Stimulated activated CD4-positive, alpha-beta T cell treated with anti-CD3 and anti-CD28 coated beads, Interleukin-12 subunit alpha, Interleukin-12 subunit beta, amount 100 ng/mL, for 48 hours (primary cell): ENCODE results near the gene PSD2.
A peak's percentile ranks its signal among the peaks of the same experiment; 100 is the strongest.
"Not testable (repeated sequence)": the region's sequence is repeated elsewhere in the genome, so short reads cannot be mapped to it uniquely, and the experiment has no call there.

Experiments used
- DNase-seq, 3 donors: peaks; one replicate each; pipeline ENCODE4 v3.0.0-alpha.2; 2020; ENCODE audit warnings: low read depth in 2 of 3, low spot score in 1 of 3

PSD2 gene

DNA sequence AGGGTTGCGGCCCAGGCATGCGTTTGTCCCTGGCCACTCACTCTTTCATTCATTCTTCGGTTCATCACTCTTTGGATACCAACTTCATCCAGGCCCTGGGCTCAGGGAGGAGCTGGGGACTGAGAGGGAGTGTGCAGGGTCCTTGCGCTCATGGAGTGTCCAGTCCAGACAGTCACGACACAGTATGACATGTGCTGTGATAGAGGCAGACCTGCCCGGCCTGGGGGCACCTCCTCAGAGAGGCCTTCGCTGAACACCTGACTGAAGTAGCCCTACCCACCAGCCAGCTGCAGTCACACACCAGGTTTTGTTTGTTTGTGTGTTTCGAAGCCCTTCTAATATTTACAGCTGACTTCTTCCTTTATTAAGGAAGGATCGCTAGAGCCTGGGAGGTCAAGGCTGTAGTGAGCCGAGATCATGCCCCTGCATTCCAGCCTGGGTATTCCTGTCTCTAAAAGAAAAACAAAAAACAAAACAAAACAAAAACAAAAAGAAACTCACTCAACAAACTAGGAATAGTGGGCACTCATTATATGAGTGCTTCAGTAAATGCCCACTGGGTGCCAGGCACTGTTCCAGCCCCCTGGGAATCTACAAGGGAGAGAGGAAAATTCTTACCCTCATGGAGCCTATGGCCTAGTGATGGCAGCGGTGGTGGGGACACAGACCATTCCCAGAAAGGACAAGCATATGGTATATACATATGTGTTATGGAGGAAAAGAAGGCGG, 6.3 kb upstream of the PSD2 start:
- no peak for DNase-seq

DNA sequence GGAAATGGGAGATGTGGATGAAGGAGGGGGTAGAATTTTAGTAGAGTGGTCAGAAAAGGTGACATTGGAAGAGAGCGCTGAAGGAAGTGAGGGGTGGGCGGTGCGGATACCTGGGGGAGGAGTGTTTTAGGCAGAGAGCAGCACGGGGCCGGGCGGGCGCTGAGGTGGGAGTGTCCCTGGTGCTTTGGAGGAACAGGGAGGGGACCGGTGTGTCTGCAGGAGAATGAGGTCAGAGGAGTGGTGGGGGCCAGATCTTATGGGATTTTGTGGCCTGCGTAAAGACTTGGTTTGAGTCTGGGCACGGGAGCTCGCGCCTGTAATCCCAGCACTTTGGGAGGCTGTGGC, 5.8 kb upstream of the PSD2 start:
- DNase-seq = no peak

DNA sequence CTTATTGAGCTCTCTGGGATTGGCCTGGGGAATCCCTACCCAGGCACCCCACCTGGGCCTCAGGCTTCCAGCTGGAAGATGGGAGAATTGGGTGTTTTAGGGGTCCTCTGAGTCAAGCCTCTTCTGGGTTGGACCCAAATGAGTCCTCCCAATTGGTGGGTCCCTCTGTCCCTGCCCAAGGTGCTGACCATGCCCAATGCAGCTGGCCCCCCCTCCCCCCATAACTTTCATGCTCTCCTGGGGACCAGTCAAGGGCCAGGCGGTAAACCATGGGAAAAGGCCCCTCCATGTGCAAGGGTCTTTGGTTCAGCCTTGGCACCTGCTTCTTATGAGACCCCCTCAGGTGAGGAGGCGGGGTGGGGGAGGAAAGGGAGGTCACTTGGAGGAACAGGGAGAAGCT, 3.4 kb upstream of the PSD2 start:
- no peak for DNase-seq

DNA sequence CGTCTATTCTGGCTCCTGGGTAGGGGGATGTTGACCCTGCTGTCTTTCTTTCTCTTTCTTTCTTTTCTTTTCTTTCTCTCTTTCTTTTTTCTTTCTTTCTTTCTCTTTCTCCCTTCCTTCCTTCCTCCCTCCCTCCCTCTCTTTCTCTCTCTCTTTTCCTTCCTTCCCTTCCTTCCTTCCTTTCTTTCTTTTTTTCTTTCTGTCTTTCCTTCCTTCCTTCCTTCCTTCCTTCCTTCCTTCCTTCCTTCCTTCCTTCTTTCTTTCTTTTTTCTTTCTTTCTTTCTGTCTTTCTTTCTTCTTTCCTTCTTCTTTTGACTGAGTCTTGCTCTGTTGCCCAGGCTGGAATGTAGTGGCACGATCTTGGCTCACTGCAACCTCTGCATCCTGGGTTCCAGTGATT, 3.0 kb upstream of the PSD2 start:
- DNase-seq = not testable (repeated sequence)

DNA sequence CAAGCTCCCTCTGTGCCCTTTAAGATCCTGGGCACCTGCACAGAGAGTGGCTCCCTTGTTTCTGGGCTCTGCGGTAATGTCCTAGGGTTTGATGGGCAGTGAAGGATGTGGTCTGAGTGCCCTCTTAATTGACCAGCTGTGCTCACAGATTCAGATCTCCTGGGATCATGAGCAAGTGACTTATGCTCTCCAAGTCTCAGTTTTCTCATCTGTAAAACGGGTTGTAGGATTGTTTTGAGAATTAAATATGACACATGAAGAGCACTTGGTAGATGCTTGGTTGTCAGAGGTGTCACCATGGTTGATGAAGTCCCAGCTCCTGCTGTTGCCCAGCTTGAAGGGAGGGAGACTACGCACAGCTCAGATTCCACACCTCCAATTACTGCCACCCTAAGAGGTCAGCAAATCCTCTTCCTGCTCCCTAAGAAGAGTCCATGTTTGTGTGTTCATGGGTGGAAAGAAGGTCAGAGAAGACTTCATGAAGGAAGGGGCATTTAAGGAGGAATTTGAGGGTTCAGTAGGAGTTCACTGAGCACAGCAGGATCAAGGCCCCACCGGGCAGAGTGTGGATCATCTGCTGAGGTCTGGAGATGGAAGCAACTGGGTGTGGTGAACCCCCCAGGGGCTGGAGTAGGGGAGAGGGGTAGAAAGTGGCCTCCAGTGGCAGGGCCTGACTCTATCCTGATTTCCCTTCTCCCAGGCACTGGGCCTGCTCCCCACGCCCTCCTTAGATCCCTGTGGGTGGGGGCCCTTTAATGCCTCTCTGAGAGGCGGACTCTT, 1.4 kb upstream of the PSD2 start:
- no peak for DNase-seq

DNA sequence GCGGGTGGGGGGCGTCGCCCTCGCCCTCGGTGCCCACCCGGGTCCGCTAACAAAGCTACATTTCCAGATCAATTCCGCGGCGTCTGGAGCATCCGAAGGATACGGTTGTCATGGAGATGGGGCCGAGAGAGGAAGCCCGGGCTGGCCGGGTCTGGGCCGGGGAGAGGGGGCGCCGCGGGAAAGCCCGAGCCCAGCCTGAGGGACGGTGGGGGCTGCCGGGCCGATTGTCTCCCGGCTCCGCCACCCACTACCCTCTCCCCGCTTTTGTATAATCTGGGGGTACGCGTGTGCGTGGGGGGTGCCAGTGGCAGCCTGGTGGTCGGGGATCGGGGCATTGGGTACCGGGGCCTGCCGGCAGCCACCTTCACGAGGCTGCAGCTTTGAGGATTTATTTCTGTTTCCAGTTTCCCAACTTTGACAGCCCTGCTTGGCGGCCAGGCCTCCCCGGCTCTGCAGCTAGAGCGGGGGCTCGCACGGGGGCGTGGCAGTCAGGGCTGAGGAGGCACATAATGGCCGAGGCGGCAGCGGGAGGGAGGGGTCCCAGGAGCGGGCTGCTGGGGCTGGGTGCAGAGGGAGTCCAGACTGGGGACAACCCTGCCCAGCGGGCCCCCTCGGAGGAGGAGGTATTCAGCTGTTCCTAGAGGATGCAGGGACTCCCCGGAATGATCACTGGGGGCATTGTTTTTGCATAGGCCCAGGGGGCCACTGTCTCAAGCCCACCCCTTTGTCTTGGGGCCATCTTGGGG, 626 bp downstream of the PSD2 start:
- no peak for DNase-seq

DNA sequence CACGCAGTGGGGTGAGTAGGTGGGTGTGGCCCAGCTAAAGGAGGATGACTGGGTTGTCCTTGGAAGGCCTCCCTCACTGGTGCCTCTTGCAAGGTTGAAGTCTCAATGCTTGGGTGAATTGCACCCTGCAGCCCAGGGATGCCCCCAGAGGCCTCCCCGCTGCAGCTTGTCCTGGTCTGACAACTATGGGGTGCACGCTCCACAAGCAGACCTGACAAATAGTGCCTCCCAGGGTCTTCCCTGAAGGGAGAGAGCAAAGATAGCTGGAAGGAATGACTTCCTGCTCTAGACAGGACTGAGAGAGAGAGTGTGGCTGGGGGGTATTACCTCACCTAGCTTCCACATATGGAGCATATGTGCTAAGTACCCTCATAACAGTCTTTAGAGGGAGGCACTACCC, 1.7 kb downstream of the PSD2 start:
- DNase-seq = no peak

DNA sequence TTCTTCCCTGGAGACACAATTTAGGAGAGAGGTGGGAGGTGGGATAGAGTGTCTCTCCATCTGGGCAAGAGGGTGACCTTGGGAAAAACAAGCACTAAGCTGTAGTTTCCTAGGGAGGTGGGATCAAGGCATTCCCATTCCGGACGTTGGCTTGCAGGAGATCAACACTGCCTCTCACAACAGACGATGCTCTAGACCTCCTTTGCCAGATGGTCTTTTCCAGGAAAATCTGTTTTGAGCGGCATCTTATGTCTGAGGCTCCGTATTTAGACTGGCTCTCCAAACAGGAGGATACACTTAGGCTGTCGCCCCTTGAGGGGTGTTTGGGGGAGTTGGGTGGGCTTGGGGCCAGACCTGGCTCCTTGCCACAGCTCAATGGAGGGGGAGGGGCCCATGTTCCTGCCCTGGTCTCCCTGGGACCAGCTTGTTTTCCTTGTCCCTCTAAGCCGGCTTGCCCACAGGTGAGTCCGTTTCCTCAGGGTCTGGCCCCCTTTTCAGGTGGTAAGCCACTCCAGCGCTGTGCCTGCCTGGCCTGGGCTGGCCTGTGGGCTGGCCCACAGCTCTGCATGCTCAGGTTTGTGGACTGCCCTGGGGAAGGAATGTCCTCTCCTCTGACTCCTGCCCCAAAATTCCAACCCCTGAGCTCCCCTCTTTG, 2.4 kb downstream of the PSD2 start:
- DNase-seq = no peak

DNA sequence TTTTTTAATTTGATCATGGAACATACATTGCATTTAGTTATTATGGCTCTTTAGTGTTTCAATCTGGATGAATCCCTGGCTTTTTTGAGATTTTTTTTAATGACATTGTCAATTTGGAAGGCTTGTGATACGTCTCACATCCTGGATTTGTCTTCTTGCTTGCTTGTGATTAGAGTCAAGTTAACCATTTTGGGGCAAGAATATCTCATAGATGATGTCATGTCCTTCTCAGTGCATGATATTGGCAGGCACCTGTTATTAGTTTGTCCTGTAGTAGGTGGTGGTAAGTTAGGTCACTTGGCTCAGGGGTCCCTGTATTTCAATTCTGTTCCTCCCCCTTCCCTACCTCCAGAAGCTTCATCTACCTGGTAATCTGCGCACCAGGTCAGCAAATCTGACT, 3.3 kb downstream of the PSD2 start:
- DNase-seq = no peak

DNA sequence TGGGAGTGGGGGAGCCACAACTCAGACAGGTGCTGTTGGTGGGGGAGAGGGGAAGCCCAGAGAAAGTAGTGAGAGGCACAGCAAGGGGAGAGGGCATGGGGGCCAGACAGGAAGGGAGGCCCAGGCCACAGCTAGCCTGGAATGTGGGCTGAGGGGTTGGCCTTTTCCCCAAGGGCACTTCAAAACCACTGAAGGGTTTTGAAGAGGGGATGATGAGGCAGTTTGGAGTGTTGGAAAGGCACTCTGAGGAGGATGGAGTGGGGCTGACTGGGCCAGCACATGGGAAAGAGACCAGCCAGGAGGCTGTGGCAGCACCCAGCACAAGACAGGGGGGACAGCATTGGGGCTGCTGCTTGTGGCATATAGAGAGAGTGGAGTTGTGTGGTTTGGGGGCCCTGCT, 3.8 kb downstream of the PSD2 start:
- no peak for DNase-seq

DNA sequence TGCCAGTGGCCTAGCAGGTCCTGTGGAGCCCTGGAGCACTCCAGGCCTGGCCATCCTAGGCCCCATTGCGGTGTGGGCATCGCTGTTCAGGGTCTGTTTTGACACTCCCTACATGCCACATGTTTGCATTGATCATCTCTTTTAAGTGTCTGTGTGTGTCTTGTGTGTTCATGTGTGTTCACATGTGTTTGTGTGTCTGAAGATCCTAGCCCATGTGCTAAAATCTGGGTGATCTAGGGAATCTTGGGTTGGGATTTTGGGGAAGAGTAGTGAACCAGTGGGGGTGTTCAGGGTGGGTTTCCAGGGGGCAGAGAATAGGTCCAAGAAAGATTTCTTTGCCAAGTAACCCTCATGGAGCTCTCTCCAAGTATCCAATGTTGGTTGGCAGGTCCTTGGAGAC, 8.4 kb downstream of the PSD2 start:
- DNase-seq = no peak

DNA sequence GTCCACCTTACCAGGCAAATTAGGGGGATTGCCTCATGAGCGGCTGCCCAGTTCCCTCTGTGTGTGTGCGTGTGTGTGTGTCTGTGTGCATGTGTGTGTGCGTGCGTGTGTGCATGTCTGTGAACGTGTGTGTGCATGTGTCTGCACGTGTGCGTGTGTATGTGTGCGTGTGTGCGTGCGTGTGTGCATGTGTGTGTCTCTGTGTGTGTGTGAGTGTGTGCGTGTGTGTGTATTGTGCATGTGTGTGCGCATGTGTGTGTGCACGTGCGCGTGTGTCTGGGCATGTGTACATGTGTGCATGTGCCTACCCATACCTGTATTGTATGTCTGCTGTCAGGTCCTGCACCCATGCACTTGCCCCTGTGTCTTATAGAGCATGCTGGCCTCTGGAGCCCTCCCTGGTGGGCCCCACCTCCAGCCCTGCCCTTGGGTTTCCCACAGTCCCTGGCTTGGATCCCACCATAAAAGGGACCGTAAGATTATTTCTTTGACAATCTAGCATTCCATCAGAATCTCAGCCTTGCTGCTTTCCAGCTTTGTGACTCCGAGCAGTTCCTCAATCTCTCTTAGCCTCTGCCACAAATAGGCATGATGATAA, 9.3 kb downstream of the PSD2 start:
- DNase-seq = no peak

DNA sequence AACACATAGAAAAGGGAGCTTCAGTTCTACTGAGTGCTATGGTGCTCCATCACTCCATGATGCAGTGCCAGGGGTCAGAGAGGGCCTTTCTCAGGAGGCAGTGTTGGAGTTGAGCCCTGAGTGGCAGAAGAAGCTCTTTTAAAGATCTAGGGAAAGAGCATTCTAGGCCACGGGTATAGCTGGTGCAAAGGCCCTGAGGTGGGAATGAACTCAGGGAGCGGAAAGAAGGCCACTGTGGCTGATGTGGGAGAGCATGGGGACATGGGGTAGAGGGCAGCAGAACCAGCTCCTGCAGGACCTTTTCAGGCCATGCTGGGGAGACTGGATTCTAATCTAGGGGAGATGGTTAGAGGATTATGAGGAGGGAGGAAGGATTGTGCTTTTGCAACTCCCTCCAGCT, 9.9 kb downstream of the PSD2 start:
- DNase-seq = no peak

DNA sequence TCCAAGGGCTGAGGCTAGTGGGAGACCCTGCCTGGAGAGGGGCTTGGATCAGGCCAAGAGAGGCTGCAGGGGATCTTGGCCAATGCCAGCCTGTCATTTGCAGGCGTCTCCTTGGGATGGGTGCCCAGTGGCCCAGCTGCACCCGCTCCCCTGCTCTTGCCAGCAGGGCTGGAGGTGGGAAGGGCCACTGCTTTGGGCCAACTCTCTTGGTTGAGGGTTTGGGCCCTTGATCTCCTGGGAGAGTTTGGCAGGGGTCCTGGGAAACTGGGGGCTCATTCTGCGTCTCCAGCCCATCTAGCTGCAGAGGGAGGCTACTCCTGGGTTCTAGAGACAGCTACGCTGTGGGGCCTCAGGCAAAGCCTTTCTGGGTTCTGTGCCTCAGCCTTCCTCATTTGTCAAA, 10.5 kb downstream of the PSD2 start:
- DNase-seq = no peak

DNA sequence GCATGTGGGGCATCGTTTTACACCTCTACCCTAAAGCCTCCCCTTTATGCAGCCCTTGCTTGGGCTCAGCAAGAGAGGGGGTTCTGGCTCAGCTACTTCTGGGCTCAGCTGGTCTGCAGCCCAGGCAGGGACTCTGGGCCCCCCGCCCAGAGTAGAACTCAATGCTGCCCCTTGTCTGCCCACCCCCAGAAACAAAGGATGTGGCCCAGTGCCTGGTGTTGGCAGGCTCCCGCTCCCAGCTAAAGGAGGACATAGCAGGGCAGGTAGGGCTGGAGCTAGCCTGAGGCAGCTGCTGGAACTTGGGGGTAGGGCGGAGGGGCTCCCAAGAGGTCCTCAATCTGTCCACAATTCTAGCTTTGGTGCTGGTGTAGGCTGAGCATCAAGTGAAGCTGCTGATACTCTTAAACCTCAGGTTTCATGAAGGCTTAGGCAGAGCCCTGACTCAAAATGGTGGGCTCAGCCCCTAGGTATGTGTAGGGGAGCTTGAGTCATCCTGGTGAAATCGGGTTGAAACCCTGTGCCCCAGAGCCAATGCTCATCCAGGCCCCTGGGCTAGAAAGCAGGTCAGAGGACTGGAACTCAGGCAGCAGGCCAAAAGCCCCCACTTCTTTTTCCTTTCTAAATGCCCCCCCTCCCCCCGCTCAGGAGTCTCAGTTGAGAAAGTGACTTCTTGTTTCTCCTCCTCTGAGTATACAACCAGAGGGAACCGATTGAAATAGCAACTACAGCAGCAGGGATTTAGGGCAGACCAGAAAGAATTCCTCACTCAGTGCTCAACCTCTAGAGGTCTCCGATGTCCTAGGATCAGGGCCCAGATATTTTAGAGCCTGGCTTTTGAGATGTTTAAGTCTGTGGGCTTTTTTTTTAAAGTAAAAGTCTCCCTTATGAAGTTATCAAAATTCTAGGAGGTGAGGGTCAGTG, 11.4 kb downstream of the PSD2 start:
- DNase-seq = no peak

DNA sequence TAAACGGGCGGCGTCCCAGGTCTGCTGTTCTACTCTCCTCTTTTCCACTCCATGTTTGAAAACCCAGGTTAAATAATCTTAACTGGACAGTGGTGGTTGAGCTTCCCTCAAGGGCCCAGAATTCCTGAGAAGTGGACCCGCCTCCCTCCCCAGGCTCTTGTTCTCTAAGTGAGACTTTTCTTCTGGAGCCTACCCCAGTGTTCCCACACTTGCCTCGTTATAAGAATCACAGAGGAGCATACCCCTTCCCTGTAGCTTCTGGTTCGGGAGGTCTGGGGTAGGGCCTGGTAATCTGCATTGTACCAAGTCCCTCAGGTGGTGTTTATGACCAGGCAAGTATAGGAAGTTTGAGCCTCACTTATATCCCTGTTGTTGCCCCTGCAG, 12.0 kb downstream of the PSD2 start:
- DNase-seq = no peak

DNA sequence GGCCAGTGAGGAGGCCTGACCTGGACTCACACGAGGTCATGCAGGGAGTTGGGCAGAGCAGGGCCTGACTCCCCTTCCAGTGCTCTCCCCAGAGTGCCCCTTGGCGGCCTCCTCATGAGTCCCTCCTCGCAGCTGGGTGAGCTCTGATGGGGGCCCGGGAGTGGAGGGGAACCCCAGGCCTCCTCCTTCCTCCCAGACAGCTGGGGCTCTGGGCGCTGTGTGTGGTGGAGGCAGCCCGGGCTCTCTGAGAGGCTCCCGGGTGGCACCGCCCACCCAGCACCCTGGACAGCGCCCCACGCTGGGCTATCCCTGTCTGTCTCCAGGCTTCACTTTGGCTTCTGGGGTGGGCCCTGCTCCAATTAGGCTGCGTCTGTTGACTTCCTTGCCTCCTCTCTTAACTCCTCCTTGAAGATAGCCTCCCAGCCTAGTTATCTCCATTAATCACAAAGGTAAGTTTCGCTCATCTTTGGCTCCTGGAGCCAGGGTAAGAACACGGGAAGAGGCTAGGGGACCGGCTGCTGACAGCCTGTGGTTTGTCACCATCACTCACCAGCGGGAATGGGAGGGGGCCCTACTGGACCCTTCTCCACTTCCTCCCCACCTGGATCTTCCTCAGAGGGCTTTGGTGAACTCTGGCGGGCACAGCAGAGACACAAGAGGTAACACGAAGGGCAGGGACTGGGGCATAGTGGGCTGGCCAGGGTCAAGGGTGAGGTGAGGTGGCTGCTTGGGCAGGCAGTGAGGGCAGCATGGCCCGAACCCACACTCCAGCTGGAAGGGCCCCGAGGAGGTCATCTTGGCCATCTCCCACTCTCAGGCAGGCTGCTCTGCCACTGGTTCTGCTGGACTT, 13.1 kb downstream of the PSD2 start:
- DNase-seq = peak in 2 of 3 donors; percentile 5 to 23

DNA sequence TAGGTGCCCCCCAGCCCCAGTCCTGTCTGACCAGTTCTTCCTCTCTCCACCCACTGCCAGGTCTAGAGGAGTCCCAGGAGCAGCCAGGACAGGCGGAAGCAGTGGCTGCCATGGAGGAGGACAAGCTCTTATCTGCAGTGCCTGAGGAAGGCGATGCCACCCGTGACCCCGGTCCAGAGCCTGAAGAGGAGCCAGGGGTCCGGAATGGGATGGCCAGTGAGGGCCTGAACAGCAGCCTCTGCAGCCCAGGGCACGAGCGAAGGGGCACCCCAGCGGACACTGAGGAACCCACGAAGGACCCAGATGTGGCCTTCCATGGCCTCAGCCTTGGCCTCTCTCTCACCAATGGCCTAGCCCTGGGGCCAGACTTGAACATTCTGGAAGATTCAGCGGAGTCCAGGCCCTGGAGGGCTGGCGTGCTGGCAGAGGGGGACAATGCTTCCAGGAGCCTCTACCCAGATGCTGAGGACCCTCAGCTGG, 13.8 kb downstream of the PSD2 start:
- no peak for DNase-seq
